ENCODE measurements around the gene GRIN2C.

GRIN2C gene

DNA sequence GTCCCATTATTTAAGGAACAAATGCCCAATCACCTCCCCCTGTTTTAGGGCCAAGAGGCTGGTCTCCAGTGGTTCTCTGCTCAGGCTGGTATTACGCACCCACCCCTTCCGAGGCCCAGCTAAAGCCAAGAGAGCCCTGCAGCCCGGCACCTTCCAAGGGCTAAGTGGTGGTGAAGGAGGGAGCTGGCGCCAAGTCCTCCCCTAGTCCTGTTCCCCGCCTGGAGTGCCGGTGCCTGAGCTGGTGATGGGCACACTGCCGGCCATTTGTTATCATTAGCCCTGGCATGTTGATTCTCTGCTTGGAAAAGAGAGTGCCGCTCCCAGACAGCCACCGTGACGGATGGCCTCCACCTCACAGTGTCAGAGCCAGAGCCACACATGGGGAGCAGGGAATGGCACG, 31.9 kb downstream of the GRIN2C start:
- no peak for DNase-seq (ENCODE audit: low read depth)
- TF ChIP-seq, protein P1, sequence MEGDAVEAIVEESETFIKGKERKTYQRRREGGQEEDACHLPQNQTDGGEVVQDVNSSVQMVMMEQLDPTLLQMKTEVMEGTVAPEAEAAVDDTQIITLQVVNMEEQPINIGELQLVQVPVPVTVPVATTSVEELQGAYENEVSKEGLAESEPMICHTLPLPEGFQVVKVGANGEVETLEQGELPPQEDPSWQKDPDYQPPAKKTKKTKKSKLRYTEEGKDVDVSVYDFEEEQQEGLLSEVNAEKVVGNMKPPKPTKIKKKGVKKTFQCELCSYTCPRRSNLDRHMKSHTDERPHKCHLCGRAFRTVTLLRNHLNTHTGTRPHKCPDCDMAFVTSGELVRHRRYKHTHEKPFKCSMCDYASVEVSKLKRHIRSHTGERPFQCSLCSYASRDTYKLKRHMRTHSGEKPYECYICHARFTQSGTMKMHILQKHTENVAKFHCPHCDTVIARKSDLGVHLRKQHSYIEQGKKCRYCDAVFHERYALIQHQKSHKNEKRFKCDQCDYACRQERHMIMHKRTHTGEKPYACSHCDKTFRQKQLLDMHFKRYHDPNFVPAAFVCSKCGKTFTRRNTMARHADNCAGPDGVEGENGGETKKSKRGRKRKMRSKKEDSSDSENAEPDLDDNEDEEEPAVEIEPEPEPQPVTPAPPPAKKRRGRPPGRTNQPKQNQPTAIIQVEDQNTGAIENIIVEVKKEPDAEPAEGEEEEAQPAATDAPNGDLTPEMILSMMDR (IDR thresholded peaks at IDR 0.05; ENCODE audit: insufficient read depth, low read depth, low read length, missing control alignments) = no peak
- H3K4me3 ChIP-seq (ENCODE audit: low read length) = no peak overlapping the region

DNA sequence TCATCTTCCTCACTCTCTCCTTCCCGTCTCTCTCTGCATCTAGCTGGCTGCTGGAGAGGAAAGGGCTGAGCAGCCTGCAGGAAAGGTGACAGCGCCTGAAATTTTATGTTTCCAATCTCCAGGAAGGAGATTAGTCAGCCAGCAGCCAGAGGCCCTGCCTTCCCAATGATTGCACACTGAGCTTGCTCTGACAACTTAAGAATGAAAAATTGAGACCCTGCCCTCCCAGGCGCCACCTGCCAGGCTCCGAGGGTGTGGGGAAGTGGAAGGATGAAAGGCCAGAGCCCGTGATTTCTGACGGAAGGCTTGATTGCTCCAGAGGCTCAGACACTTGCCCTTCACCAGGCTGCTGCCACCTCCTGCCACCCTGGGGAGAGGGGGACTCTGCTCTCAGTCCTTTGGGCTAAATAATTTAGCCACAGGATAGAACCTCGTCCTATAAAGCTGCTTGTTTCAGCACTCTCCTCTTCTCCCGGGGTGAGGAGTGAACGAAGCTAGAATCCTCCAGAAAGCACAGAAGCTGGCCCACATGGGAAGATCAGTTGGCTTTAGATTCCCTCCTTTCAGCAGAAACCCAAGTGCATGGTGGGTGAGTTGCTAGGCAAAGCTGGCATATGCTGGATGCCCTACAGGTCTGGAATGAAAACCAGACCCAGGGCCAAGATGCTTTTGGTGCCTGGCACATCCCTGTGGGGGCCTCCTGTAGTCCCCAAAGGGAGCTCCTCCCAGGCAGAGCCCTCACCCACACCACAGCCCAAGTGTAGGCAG, 33.5 kb downstream of the GRIN2C start:
- TF ChIP-seq, protein P1 (IDR thresholded peaks at IDR 0.05; ENCODE audit: insufficient read depth, low read depth, low read length, missing control alignments) = no peak
- DNase-seq (ENCODE audit: low read depth) = no peak

DNA sequence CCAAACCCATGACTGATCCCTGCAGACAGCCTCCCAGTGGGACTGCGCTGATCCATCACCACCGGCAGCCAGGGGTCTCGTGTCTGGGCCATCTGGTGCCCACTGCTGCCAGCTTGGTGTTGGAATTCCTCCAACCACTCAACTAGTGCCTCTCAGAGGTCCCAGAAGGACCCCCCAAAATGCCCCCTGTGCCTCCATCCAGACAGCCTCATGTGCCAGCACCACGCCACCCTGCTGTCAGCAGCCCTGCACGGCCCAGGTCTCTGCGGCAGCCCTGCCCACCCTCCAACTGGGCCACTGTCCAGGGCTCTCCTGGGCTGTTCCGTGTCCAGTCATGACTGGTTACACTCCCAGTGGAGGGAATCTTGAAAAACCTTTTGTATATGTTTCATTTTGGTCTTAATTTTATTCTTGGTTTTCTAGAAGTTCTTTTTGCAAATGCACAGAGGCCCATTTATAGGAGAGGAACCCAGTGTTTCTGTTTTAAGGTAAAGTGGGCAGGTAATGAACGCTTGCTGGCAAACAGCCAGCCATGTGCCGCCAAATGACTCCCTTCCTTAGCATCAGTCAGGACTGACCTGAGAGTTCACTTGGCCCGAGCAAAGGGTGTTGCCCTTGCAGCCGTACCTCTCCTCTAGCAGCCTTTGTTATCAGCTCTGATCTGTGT, 34.6 kb downstream of the GRIN2C start:
- TF ChIP-seq, protein P1 (IDR thresholded peaks at IDR 0.05; ENCODE audit: insufficient read depth, low read depth, low read length, missing control alignments) = no peak
- DNase-seq (ENCODE audit: low read depth) = no peak
- no peak overlapping the region for H3K4me3 ChIP-seq (ENCODE audit: low read length)

More for the DNA sequence above, 33.5 kb downstream of the GRIN2C start:
- no peak overlapping the region for H3K4me3 ChIP-seq (ENCODE audit: low read length)

DNA sequence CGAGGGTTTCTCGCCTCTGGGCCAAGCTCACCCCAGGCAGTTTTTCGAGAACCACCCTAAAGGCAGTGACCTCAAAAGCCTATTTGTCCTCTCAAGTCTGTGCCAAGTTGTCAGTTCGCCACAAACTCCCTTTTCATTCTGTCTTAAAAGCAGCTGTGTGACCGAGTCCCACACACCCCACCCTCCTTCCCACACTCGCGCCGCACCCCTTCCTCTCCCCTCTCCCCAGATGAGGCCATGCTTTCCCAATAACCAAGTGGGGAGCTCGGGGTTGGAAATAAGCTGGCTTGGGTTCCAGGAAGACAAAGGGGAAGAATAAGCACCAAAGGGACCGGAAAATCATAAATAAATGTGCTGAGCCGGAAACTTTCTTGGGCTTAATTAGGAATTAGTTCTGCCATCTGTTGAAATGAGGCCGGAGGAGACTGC, 36.7 kb downstream of the GRIN2C start:
- TF ChIP-seq, protein P1 (IDR thresholded peaks at IDR 0.05; ENCODE audit: insufficient read depth, low read depth, low read length, missing control alignments) = no peak

DNA sequence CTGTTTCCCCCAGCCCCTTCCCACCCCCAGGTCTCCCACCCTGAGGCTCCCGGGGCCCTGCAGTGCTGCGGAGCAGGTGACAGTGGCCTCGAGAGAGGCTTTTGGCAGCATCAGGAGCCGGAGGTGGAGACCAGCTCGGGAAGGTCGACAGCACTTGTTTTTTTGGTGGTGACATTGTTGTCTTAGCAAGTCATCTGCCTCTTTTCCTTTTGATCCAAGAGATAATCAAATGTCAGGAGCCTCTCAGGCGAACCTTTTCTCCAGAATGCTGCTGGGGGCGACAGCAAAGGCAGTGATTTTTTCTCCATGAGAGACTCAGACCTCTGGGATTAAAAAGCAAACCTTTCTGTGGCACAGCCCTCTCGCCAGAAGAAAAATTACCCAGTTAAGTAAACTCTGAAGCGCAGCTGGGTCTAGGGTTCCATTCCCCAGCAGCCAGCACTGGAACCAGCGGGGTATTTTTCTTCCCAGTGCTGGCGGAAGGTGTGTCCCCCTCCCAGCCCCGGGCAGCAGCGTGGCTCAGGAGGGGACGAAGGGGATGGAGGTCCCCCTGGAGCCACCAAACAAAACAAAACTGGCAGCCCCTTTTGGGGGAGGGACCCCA, 37.2 kb downstream of the GRIN2C start:
- TF ChIP-seq, protein P1 (IDR thresholded peaks at IDR 0.05; ENCODE audit: insufficient read depth, low read depth, low read length, missing control alignments) = no peak
- H3K4me3 ChIP-seq (ENCODE audit: low read length) = no peak overlapping the region
- no peak for DNase-seq (ENCODE audit: low read depth)

More for the DNA sequence above, 36.7 kb downstream of the GRIN2C start:
- no peak for DNase-seq (ENCODE audit: low read depth)
- H3K4me3 ChIP-seq (ENCODE audit: low read length) = no peak overlapping the region

DNA sequence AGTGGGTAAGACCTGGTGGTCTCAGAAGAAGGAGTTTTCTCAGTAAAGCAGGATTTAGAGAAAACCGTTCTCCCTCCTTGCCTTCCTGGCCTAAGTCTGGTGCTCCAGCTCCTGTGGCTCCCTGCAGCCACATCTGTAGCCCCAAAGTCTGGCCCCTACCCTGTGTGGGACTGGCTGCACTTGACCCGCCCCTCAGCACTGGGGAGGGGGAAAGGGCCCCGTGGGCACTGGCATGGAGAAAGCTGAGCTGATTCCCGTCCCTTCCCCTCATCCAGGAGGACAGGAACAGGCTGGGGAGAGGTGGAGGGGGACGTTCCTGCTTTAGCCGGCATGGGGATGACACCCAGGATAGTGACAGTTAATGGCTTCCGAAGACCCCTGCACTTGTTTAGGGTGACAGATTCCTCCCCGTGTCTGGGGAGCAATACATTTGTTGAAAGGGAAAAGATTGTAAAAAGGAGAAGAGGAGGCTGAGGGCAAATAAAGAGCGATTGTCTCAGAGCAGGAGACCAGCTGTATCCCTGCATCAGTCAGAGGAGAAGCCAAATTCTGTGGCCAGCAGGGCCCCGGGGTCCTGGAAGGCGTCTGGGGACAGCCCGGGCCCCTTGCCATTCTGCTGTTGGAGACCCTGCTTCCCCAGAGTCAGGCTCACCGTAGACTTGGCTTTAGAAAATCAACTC, 37.9 kb downstream of the GRIN2C start:
- no peak overlapping the region for H3K4me3 ChIP-seq (ENCODE audit: low read length)
- TF ChIP-seq, protein P1 (IDR thresholded peaks at IDR 0.05; ENCODE audit: insufficient read depth, low read depth, low read length, missing control alignments) = no peak
- DNase-seq (ENCODE audit: low read depth) = no peak

Measured in epithelial cell of esophagus (primary cell).